Trophoblast cell (in vitro differentiated cells and primary cell): ENCODE measurements around the gene METTL1.
"Not testable (repeated sequence)": the region's sequence is repeated elsewhere in the genome, so short reads cannot be mapped to it uniquely, and the experiment has no call there.

ENCODE experiments used
- DNase-seq, 2 donors: peaks; one replicate each; pipeline ENCODE4 v3.0.0-alpha.2; 2016
- H2AFZ ChIP-seq: 2 replicates; pipeline ENCODE4 v1.6.1; 2013; ENCODE audit warnings: low read length, moderate library complexity, mild to moderate bottlenecking; ENCODE audit not compliant: insufficient read depth, poor library complexity
- H2AK5ac ChIP-seq: 2 replicates; pipeline ENCODE4 v1.6.1; 2013; ENCODE audit warnings: mild to moderate bottlenecking, low read length
- H2BK120ac ChIP-seq: 2 replicates; pipeline ENCODE4 v1.6.1; 2013; ENCODE audit warnings: low read length, mild to moderate bottlenecking, moderate library complexity; ENCODE audit not compliant: insufficient read depth, poor library complexity
- H2BK12ac ChIP-seq: 2 replicates; pipeline ENCODE4 v1.6.1; 2013; ENCODE audit warnings: mild to moderate bottlenecking, low read length, moderate library complexity
- H2BK5ac ChIP-seq: 2 replicates; pipeline ENCODE4 v1.6.1; 2013; ENCODE audit warnings: low read length, low read depth, moderate library complexity, mild to moderate bottlenecking; ENCODE audit not compliant: poor library complexity
- H3K14ac ChIP-seq: 2 replicates; pipeline ENCODE4 v1.6.1; 2013; ENCODE audit warnings: mild to moderate bottlenecking, low read length
- H3K18ac ChIP-seq: 2 replicates; pipeline ENCODE4 v1.6.1; 2013; ENCODE audit warnings: mild to moderate bottlenecking, low read length
- H3K23ac ChIP-seq: 2 replicates; pipeline ENCODE4 v1.6.1; 2013; ENCODE audit warnings: low read length
- H3K27ac ChIP-seq: 2 replicates; pipeline ENCODE4 v1.5.1; 2013; ENCODE audit warnings: low read depth, mild to moderate bottlenecking, inconsistent platforms, low read length, moderate library complexity
- H3K27me3 ChIP-seq: 2 replicates; pipeline ENCODE4 v1.6.1; 2013; ENCODE audit warnings: inconsistent platforms, mild to moderate bottlenecking, low read length, moderate library complexity; ENCODE audit not compliant: insufficient read depth
- H3K36me3 ChIP-seq, 2 experiments: 1 replicate in 1 of 2; 2 replicates in 1 of 2; pipeline ENCODE4 v1.6.1; 2013; ENCODE audit warnings: low read length in 2 of 2, mild to moderate bottlenecking in 2 of 2, moderate library complexity in 1 of 2; ENCODE audit not compliant: insufficient read depth in 2 of 2, control insufficient read depth in 1 of 2
- H3K4ac ChIP-seq: 2 replicates; pipeline ENCODE4 v1.6.1; 2013; ENCODE audit warnings: low read depth, mild to moderate bottlenecking, low read length, moderate library complexity
- H3K4me1 ChIP-seq, 2 experiments: 1 replicate in 1 of 2; 2 replicates in 1 of 2; pipeline ENCODE4 v1.6.1; 2013; ENCODE audit warnings: low read length in 2 of 2, mild to moderate bottlenecking in 2 of 2, moderate library complexity in 1 of 2; ENCODE audit not compliant: insufficient read depth in 2 of 2, control insufficient read depth in 1 of 2
- H3K4me2 ChIP-seq: 2 replicates; pipeline ENCODE4 v1.6.1; 2013; ENCODE audit warnings: inconsistent platforms, mild to moderate bottlenecking, low read length, moderate library complexity
- H3K4me3 ChIP-seq: 2 replicates; pipeline ENCODE4 v1.5.1; 2013; ENCODE audit warnings: mild to moderate bottlenecking, low read depth, low read length, inconsistent platforms
- H3K79me1 ChIP-seq: one replicate; pipeline ENCODE4 v1.6.1; 2013; ENCODE audit warnings: low read length
- H3K79me2 ChIP-seq: 2 replicates; pipeline ENCODE4 v1.6.1; 2013; ENCODE audit warnings: low read length, mild to moderate bottlenecking; ENCODE audit not compliant: control insufficient read depth, insufficient read depth, poor library complexity
- H3K9ac ChIP-seq: 2 replicates; pipeline ENCODE4 v1.6.1; 2013; ENCODE audit warnings: mild to moderate bottlenecking, low read length
- H3K9me3 ChIP-seq: 2 replicates; pipeline ENCODE4 v1.6.1; 2013; ENCODE audit warnings: low read depth, mild to moderate bottlenecking, control low read depth, inconsistent platforms, low read length; ENCODE audit not compliant: insufficient read depth
- H4K12ac ChIP-seq: 2 replicates; pipeline ENCODE4 v1.6.1; 2013; ENCODE audit warnings: low read depth, mild to moderate bottlenecking, low read length, moderate library complexity
- H4K8ac ChIP-seq: 2 replicates; pipeline ENCODE4 v1.6.1; 2013; ENCODE audit warnings: low read depth, mild to moderate bottlenecking, low read length, moderate library complexity
- H4K91ac ChIP-seq: one replicate; pipeline ENCODE4 v1.6.1; 2013; ENCODE audit warnings: low read depth, mild to moderate bottlenecking, low read length, moderate library complexity
- WGBS: extraction: QIAGEN DNeasy Blood & Tissue Kit; methylation state at CpG from one replicate; pipeline ENCODE4 v1.1.7; 2013; ENCODE audit warnings: missing lambda C conversion rate; ENCODE audit not compliant: insufficient read length, insufficient coverage; ENCODE audit errors: extremely low coverage; 5-methylcytosine and 5-hydroxymethylcytosine counted together

The METTL1 gene

GRCh38 chr12:57774634-57775033, 2.7 kb upstream of the METTL1 start:
- not testable (repeated sequence) for DNase-seq, H4K8ac ChIP-seq, H3K18ac ChIP-seq, H3K27ac ChIP-seq, H2BK5ac ChIP-seq, H2BK120ac ChIP-seq, H2BK12ac ChIP-seq, H3K14ac ChIP-seq, H4K91ac ChIP-seq, H3K4me3 ChIP-seq, H3K4me2 ChIP-seq, H3K4ac ChIP-seq, H3K9me3 ChIP-seq, H2AFZ ChIP-seq, H3K23ac ChIP-seq, H4K12ac ChIP-seq, H2AK5ac ChIP-seq, H3K79me2 ChIP-seq, H3K9ac ChIP-seq, H3K4me1 ChIP-seq, H3K36me3 ChIP-seq, H3K27me3 ChIP-seq
- H3K79me1 ChIP-seq = peaks cover 11% of the 10 kb centered on the region
- no CpG with 5 or more reads among the region's 11 CpGs for WGBS

- peak within 1 kb of the TSS; percentile 84 for H2AFZ ChIP-seq
- no peak within 1 kb of the TSS for H3K23ac ChIP-seq
- H3K9ac ChIP-seq = peak within 1 kb of the TSS; percentile 88
- peak within 1 kb of the TSS; percentile 90 for H3K4me3 ChIP-seq
- H4K12ac ChIP-seq = peak within 1 kb of the TSS; percentile 95
- peak within 1 kb of the TSS; percentile 95 for H4K8ac ChIP-seq
- H3K36me3 ChIP-seq = peaks cover 12 to 13% of the 10 kb centered on the region in 2 experiments
- H2BK12ac ChIP-seq = no peak within 1 kb of the TSS
- peaks cover 2 to 8% of the 10 kb centered on the region in 2 experiments for H3K4me1 ChIP-seq
- H4K91ac ChIP-seq = peak within 1 kb of the TSS; percentile 82
- no peaks in the 10 kb centered on the region for H3K9me3 ChIP-seq
- peak within 1 kb of the TSS; percentile 91 for H3K14ac ChIP-seq
- peak within 1 kb of the TSS; percentile 52 for H3K4ac ChIP-seq
- H3K79me1 ChIP-seq = peaks cover 11% of the 10 kb centered on the region
- H2AK5ac ChIP-seq = no peak within 1 kb of the TSS
- DNase-seq = peak in 1 of 2 donors; percentile 65
- peak within 1 kb of the TSS; percentile 73 for H3K4me2 ChIP-seq
- H3K79me2 ChIP-seq = peaks cover 7% of the 10 kb centered on the region
- H3K27me3 ChIP-seq = no peaks in the 10 kb centered on the region
- peak within 1 kb of the TSS; percentile 59 for H3K27ac ChIP-seq
- H2BK120ac ChIP-seq = peak within 1 kb of the TSS; percentile 84
- WGBS = no CpG with 5 or more reads among the region's 67 CpGs
- H3K18ac ChIP-seq = peak within 1 kb of the TSS; percentile 23
- H2BK5ac ChIP-seq = peak within 1 kb of the TSS; percentile 58
Observed at GRCh38 chr12:57772429-57773322, 771 bp upstream of the METTL1 start, which contains the start of gene EEF1AKMT3. TSS of gene EEF1AKMT3 (plus strand) at chr12:57772614. CDS start at chr12:57772725, 111 bp downstream.

GRCh38 chr12:57771236-57771872, 551 bp downstream of the METTL1 start:
- no CpG with 5 or more reads among the region's 16 CpGs for WGBS
- Histone ChIP-seq H2BK12ac (no peak overlapping the region), H3K9me3 (no peaks in the 10 kb centered on the region), H3K4me2 (peak overlapping the region; percentile 73), H3K4me3 (peak overlapping the region; percentile 90), H3K79me2 (peaks cover 7% of the 10 kb centered on the region), H2BK120ac (no peak overlapping the region), H3K14ac (no peak overlapping the region), H2AFZ (peak overlapping the region; percentile 33), H3K79me1 (peaks cover 11% of the 10 kb centered on the region), H4K91ac (no peak overlapping the region), H3K18ac (no peak overlapping the region), H2BK5ac (no peak overlapping the region), H3K9ac (peak overlapping the region; percentile 88), H3K4me1 (peaks cover 6 to 12% of the 10 kb centered on the region in 2 experiments), H3K27ac (no peak overlapping the region), H3K23ac (no peak overlapping the region), H4K8ac (peak overlapping the region; percentile 70), H3K27me3 (peaks cover 11% of the 10 kb centered on the region), H3K36me3 (peaks cover 12 to 13% of the 10 kb centered on the region in 2 experiments), H4K12ac (no peak overlapping the region), H2AK5ac (no peak overlapping the region), H3K4ac (no peak overlapping the region)
- peak; percentile 53 to 75 for DNase-seq

DNA sequence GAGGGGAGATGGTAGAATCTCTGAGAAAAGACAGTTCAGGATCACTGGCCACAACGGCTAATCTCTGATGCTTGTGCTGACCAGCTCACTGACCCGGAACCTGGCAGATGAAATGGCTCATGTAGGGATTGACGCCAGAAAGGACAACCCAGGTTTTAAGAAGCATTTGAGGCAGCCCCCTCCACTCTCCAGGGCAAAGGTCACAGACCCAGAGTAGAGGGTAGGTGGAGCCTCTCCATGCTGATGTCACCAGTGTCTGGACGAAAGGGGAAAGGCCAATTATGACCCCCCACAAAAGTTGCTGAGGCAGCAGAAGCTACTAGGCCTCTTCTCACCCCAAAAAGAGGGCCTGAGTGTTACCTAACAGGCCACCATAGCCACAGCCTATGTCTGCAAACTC, 1.2 kb downstream of the METTL1 start:
- H2BK120ac ChIP-seq = no peak overlapping the region
- peaks cover 12 to 13% of the 10 kb centered on the region in 2 experiments for H3K36me3 ChIP-seq
- WGBS = no CpG with 5 or more reads among the region's 4 CpGs
- no peak overlapping the region for H2BK12ac ChIP-seq
- peaks cover 2% of the 10 kb centered on the region for H3K9me3 ChIP-seq
- H3K79me1 ChIP-seq = peaks cover 11% of the 10 kb centered on the region
- H2BK5ac ChIP-seq = no peak overlapping the region
- no peak overlapping the region for H4K12ac ChIP-seq
- no peak overlapping the region for H3K27ac ChIP-seq
- H3K18ac ChIP-seq = no peak overlapping the region
- peaks cover 9 to 17% of the 10 kb centered on the region in 2 experiments for H3K4me1 ChIP-seq
- no peak overlapping the region for H3K9ac ChIP-seq
- H3K23ac ChIP-seq = no peak overlapping the region
- no peak overlapping the region for H3K4me3 ChIP-seq
- H2AK5ac ChIP-seq = no peak overlapping the region
- H4K8ac ChIP-seq = no peak overlapping the region
- no peak overlapping the region for H3K4ac ChIP-seq
- H3K27me3 ChIP-seq = peaks cover 18% of the 10 kb centered on the region
- H4K91ac ChIP-seq = no peak overlapping the region
- DNase-seq = no peak
- no peak overlapping the region for H2AFZ ChIP-seq
- H3K14ac ChIP-seq = no peak overlapping the region
- no peak overlapping the region for H3K4me2 ChIP-seq
- H3K79me2 ChIP-seq = peaks cover 7% of the 10 kb centered on the region
